ENCODE data around the gene CEP126. TPM values are rescaled to one million over a fixed set of nuclear protein-coding genes. Genes with fewer than 3 reads are reported as not detected.

The CEP126 gene
- total and polyA plus RNA-seq, 2 of the 13 experiments (the other 11 are each of a cell fraction or from before 2014, with no cell fraction given) = 1.4 to 1.7 TPM

- no peaks in the 10 kb centered on the region for H3K27me3 ChIP-seq (ENCODE audit: control insufficient read depth in 1 of 2, insufficient read depth in 2 of 2, low read length in 2 of 2)
- no peak overlapping the region for H3K27ac ChIP-seq (ENCODE audit: extremely low read length, insufficient read depth, low read length)
- TF ChIP-seq KLF9 (CRISPR knock-in tag; IDR thresholded peaks at IDR 0.05; ENCODE audit: low read depth) = no peak
- no peak for TF ChIP-seq ZMYM4 (CRISPR knock-in tag; IDR thresholded peaks at IDR 0.05)
- H3K4me1 ChIP-seq (ENCODE audit: insufficient read depth, low read length) = peaks cover 34% of the 10 kb centered on the region
- no peak overlapping the region for H3K4me3 ChIP-seq (replicated peaks in 1 of 3; ENCODE audit: insufficient read depth in 1 of 3, low read depth in 2 of 3, low read length in 3 of 3)
- no peaks in the 10 kb centered on the region for H3K36me3 ChIP-seq (replicated peaks in 1 of 2; ENCODE audit: control insufficient read depth in 1 of 2, insufficient read depth in 2 of 2, low read length in 2 of 2)
- H3K9me3 ChIP-seq (ENCODE audit: low read length) = no peaks in the 10 kb centered on the region
- no peak overlapping the region for H2AFZ ChIP-seq (ENCODE audit: low read length)
- POLR2A ChIA-PET = no interaction called here
- DNase-seq (ENCODE audit: low spot score) (no peak), FAIRE-seq (no peak), ATAC-seq (no peak)
- intact Hi-C loops (cut with micrococcal nuclease; ENCODE audit: unreplicated experiment) (loop anchor here (10.0 kb wide), 1 partner anchor 198 kb away; the partner anchor contains the start of gene YAP1), in situ Hi-C loops (cut with HindIII; ENCODE audit: extremely low pct_ligation_motif_present, low pct_unique_long_range_greater_than_20kb) (loop anchor here (10.0 kb wide), 1 partner anchor 52 kb away; no protein-coding TSS in a partner anchor)
- CTCF ChIA-PET (ENCODE audit: low intra/inter-chr PET ratio, low total read pairs) = interaction anchor here (0.6 kb wide), 1 partner anchor 57 kb away, joined by 3 read pairs; no protein-coding TSS in a partner anchor
- no peak overlapping the region for H3K4me2 ChIP-seq (ENCODE audit: low read depth, low read length)
- no peaks in the 10 kb centered on the region for H3K79me2 ChIP-seq (ENCODE audit: insufficient read depth, low read length)
- H4K20me1 ChIP-seq (ENCODE audit: insufficient read depth, low read length) = no peaks in the 10 kb centered on the region
- no peak overlapping the region for H3K9ac ChIP-seq (ENCODE audit: insufficient read depth, low read depth, low read length)
- BruUV-seq (replicated peaks) = no TSS peak
Measured at GRCh38 chr11:101917226-101917625, 2.4 kb downstream of the CEP126 start.

GRCh38 chr11:101920992-101921391 lies 6.2 kb downstream of the CEP126 start:
- Histone ChIP-seq H2AFZ (ENCODE audit: low read length) (no peak overlapping the region), H4K20me1 (ENCODE audit: insufficient read depth, low read length) (no peaks in the 10 kb centered on the region), H3K27ac (ENCODE audit: extremely low read length, insufficient read depth, low read length) (no peak overlapping the region), H3K4me3 (replicated peaks in 1 of 3; ENCODE audit: insufficient read depth in 1 of 3, low read depth in 2 of 3, low read length in 3 of 3) (no peak overlapping the region), H3K27me3 (ENCODE audit: control insufficient read depth in 1 of 2, insufficient read depth in 2 of 2, low read length in 2 of 2) (no peaks in the 10 kb centered on the region), H3K4me1 (ENCODE audit: insufficient read depth, low read length) (peaks cover 7% of the 10 kb centered on the region), H3K9me3 (ENCODE audit: low read length) (no peaks in the 10 kb centered on the region), H3K79me2 (ENCODE audit: insufficient read depth, low read length) (no peaks in the 10 kb centered on the region), H3K36me3 (replicated peaks in 1 of 2; ENCODE audit: control insufficient read depth in 1 of 2, insufficient read depth in 2 of 2, low read length in 2 of 2) (no peaks in the 10 kb centered on the region), H3K9ac (ENCODE audit: insufficient read depth, low read depth, low read length) (no peak overlapping the region), H3K4me2 (ENCODE audit: low read depth, low read length) (no peak overlapping the region)
- ChIA-PET CTCF (ENCODE audit: low intra/inter-chr PET ratio, low total read pairs) (no interaction called here), POLR2A (no interaction called here)
- WGBS (ENCODE audit: low lambda C conversion rate) = 80% methylated on average over 1 of the region's 1 CpG
- no TSS peak for BruUV-seq (replicated peaks)
- no peak for DNase-seq (ENCODE audit: low spot score)
- no peak for ATAC-seq
- TF ChIP-seq ARNT (IDR thresholded peaks at IDR 0.05) (no peak), PBX3 (CRISPR knock-in tag; IDR thresholded peaks at IDR 0.05; ENCODE audit: borderline replicate concordance) (no peak), ZNF3 (CRISPR knock-in tag; IDR thresholded peaks at IDR 0.05) (no peak), ZFP1 (CRISPR knock-in tag; IDR thresholded peaks at IDR 0.05) (no peak), DNMT1 (CRISPR knock-in tag; IDR thresholded peaks at IDR 0.05) (no peak), ZSCAN30 (CRISPR knock-in tag; IDR thresholded peaks at IDR 0.05) (no peak), ZSCAN20 (CRISPR knock-in tag; IDR thresholded peaks at IDR 0.05; ENCODE audit: borderline replicate concordance) (no peak), ZIK1 (CRISPR knock-in tag; IDR thresholded peaks at IDR 0.05; ENCODE audit: borderline replicate concordance, low read depth) (no peak), ZEB1 (IDR thresholded peaks at IDR 0.05; ENCODE audit: insufficient replicate concordance, low read depth) (no peak), ZNF841 (CRISPR knock-in tag; IDR thresholded peaks at IDR 0.05; ENCODE audit: borderline replicate concordance) (no peak), ZMYM2 (CRISPR knock-in tag; IDR thresholded peaks at IDR 0.05) (no peak), ZFP41 (CRISPR knock-in tag; IDR thresholded peaks at IDR 0.05; ENCODE audit: borderline replicate concordance) (no peak), ZNF367 (CRISPR knock-in tag; IDR thresholded peaks at IDR 0.05; ENCODE audit: borderline replicate concordance) (no peak)
- TF ChIP-seq, protein P1, sequence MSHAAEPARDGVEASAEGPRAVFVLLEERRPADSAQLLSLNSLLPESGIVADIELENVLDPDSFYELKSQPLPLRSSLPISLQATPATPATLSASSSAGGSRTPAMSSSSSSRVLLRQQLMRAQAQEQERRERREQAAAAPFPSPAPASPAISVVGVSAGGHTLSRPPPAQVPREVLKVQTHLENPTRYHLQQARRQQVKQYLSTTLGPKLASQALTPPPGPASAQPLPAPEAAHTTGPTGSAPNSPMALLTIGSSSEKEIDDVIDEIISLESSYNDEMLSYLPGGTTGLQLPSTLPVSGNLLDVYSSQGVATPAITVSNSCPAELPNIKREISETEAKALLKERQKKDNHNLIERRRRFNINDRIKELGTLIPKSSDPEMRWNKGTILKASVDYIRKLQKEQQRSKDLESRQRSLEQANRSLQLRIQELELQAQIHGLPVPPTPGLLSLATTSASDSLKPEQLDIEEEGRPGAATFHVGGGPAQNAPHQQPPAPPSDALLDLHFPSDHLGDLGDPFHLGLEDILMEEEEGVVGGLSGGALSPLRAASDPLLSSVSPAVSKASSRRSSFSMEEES (CRISPR knock-in tag; IDR thresholded peaks at IDR 0.05) = no peak
- TF ChIP-seq, protein P2, sequence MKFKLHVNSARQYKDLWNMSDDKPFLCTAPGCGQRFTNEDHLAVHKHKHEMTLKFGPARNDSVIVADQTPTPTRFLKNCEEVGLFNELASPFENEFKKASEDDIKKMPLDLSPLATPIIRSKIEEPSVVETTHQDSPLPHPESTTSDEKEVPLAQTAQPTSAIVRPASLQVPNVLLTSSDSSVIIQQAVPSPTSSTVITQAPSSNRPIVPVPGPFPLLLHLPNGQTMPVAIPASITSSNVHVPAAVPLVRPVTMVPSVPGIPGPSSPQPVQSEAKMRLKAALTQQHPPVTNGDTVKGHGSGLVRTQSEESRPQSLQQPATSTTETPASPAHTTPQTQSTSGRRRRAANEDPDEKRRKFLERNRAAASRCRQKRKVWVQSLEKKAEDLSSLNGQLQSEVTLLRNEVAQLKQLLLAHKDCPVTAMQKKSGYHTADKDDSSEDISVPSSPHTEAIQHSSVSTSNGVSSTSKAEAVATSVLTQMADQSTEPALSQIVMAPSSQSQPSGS (CRISPR knock-in tag; IDR thresholded peaks at IDR 0.05) = no peak
- no peak for FAIRE-seq
- in situ Hi-C loops (cut with HindIII; ENCODE audit: extremely low pct_ligation_motif_present, low pct_unique_long_range_greater_than_20kb) = loop anchor here (10.0 kb wide), 1 partner anchor 84 kb away; no protein-coding TSS in a partner anchor
- intact Hi-C loops (cut with micrococcal nuclease; ENCODE audit: unreplicated experiment) = no loop called here

All from HepG2 (cell line).